ENCODE results near the gene ASH1L.

DNA sequence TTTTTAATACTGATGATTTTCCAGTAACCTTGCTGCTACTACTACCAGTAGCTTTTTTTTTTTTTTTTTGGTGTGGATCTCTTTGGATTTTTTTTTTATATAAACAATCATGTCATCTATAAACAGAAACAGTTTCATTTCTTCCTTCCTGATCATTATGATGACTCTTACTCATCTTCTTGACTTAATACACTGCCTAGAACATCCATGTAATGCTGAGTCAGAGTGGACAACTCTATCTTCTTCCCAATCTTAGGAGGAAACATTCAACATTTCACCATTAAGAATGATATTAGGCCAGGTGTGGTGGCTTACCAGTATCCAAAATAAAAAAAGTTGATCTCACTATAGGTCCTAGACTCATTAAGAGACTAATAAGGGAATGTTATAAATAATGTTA, 172.8 kb downstream of the ASH1L start:
- TF ChIP-seq, protein P1, sequence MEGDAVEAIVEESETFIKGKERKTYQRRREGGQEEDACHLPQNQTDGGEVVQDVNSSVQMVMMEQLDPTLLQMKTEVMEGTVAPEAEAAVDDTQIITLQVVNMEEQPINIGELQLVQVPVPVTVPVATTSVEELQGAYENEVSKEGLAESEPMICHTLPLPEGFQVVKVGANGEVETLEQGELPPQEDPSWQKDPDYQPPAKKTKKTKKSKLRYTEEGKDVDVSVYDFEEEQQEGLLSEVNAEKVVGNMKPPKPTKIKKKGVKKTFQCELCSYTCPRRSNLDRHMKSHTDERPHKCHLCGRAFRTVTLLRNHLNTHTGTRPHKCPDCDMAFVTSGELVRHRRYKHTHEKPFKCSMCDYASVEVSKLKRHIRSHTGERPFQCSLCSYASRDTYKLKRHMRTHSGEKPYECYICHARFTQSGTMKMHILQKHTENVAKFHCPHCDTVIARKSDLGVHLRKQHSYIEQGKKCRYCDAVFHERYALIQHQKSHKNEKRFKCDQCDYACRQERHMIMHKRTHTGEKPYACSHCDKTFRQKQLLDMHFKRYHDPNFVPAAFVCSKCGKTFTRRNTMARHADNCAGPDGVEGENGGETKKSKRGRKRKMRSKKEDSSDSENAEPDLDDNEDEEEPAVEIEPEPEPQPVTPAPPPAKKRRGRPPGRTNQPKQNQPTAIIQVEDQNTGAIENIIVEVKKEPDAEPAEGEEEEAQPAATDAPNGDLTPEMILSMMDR (IDR thresholded peaks at IDR 0.05 in 4 of 5, conservative IDR thresholded peaks at IDR 0.05 in 1 of 5), result no peak
- no peak for TF ChIP-seq POLR2A (IDR thresholded peaks at IDR 0.05)
